A673 (cell line): ENCODE data around the gene SEC14L5. TPM values are rescaled to one million over a fixed set of nuclear protein-coding genes. Genes with fewer than 3 reads are reported as not detected.

ENCODE experiments used
- BruUV-seq: library from RNA; stranded (reverse); fragments of 400-500 nt; replicated peaks from 2 replicates; lab custom pipeline; 2021; lab: Mats Ljungman, UMichigan
- CTCF ChIA-PET: fragments of 300-600 bp; sonication (Branson Sonifier 250); formaldehyde crosslinking; loops from one replicate; lab custom pipeline; 2022; ENCODE audit warnings: antibody characterized with exemption; lab: Charles Lee
- POLR2A ChIA-PET: fragments of 300-600 bp; sonication (Branson Sonifier 250); formaldehyde crosslinking; loops from one replicate; lab custom pipeline; 2022; ENCODE audit warnings: antibody characterized with exemption; ENCODE audit not compliant: low non-redundant PET; lab: Charles Lee
- DNase-seq: peaks from one replicate; pipeline ENCODE4 v3.0.0-alpha.2; 2015; ENCODE audit warnings: low spot score
- H3K27ac ChIP-seq: fragments of 200-600 bp; sonication (generic); 2 replicates; pipeline ENCODE4 v1.5.1; 2016; ENCODE audit warnings: mixed run types, low read depth, mild to moderate bottlenecking, mixed read lengths, antibody characterized with exemption, low read length; ENCODE audit not compliant: poor library complexity, severe bottlenecking
- H3K27me3 ChIP-seq: fragments of 200-600 bp; sonication (generic); replicated peaks from 2 replicates; pipeline ENCODE4 v1.6.1; 2017; ENCODE audit warnings: mixed run types, low read depth, mild to moderate bottlenecking, mixed read lengths, antibody characterized with exemption, low read length; ENCODE audit not compliant: insufficient read depth, poor library complexity
- H3K36me3 ChIP-seq: fragments of 200-600 bp; sonication (generic); 2 replicates; pipeline ENCODE4 v1.6.1; 2016; ENCODE audit warnings: mixed run types, mild to moderate bottlenecking, mixed read lengths, antibody characterized with exemption, low read length; ENCODE audit not compliant: insufficient read depth, poor library complexity, severe bottlenecking
- H3K4me1 ChIP-seq: fragments of 200-600 bp; sonication (generic); 2 replicates; pipeline ENCODE4 v1.6.1; 2017; ENCODE audit warnings: mixed run types, mild to moderate bottlenecking, mixed read lengths, antibody characterized with exemption, low read length; ENCODE audit not compliant: insufficient read depth, poor library complexity, severe bottlenecking
- H3K4me3 ChIP-seq: fragments of 200-600 bp; sonication (generic); 2 replicates; pipeline ENCODE4 v1.5.1; 2016; ENCODE audit warnings: low read depth, mixed run types, mild to moderate bottlenecking, mixed read lengths, low read length; ENCODE audit not compliant: poor library complexity, severe bottlenecking
- H3K9me3 ChIP-seq: fragments of 200-600 bp; sonication (generic); 2 replicates; pipeline ENCODE4 v1.6.1; 2016; ENCODE audit warnings: mixed run types, low read depth, mild to moderate bottlenecking, mixed read lengths, antibody characterized with exemption, low read length; ENCODE audit not compliant: poor library complexity, severe bottlenecking
- EZH2 ChIP-seq: fragments of 200-600 bp; sonication (generic); IDR thresholded peaks from 2 replicates; pipeline ENCODE4 v1.6.1; 2017; ENCODE audit warnings: borderline replicate concordance, low read depth, mild to moderate bottlenecking, mixed read lengths, antibody characterized with exemption, low read length; ENCODE audit not compliant: poor library complexity, severe bottlenecking
- intact Hi-C: fragments of 100-400 bp; cut with micrococcal nuclease; formaldehyde crosslinking; loops from one replicate; pipeline ENCODE4 v1.10.0; 2022; ENCODE audit not compliant: unreplicated experiment
- total RNA-seq: library from RNA; stranded (reverse); gene quantifications from 2 replicates; pipeline ENCODE4 v1.2.3, GENCODE V29; 2021
- TF ChIP-seq, protein P1 (sequence below): fragments of 300-800, 200-600 bp; sonication (generic); conservative IDR thresholded peaks from 2 replicates; pipeline ENCODE4 v1.5.1; 2017; ENCODE audit warnings: low read depth, mild to moderate bottlenecking, antibody characterized with exemption, low read length, moderate library complexity, mixed read lengths

SEC14L5 gene
- total RNA-seq, 1 experiment from 2014 or later, result 0.04 TPM

DNA sequence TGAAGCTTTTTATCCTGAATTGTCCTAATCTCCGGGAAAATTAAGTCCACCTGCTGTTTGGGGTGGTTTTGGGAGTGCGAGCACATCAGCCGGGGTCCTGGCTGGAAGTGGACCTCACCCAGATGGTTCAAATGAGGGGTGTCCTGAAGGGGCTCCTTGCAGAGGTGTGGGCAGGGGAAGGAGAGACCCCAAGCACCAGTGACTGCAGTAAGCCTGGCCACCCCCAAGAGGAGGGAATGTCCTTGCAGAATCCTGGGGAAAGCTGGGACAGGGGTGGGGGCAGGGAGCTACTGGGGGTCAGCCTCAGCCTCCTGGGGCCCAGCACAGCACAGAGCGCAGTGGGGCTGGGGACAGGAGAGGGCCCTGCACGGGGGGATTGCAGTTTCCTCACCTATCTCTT lies 46.2 kb downstream of the SEC14L5 start:
- Histone ChIP-seq H3K9me3 (no peaks in the 10 kb centered on the region), H3K27me3 (peaks cover 9% of the 10 kb centered on the region), H3K27ac (no peak overlapping the region), H3K4me1 (no peaks in the 10 kb centered on the region), H3K4me3 (no peak overlapping the region), H3K36me3 (no peaks in the 10 kb centered on the region)
- no peak for TF ChIP-seq EZH2
- CTCF ChIA-PET, result no interaction called here
- no TSS peak for BruUV-seq
- intact Hi-C loops, result no loop called here
- POLR2A ChIA-PET, result no interaction called here
- DNase-seq, result no peak

DNA sequence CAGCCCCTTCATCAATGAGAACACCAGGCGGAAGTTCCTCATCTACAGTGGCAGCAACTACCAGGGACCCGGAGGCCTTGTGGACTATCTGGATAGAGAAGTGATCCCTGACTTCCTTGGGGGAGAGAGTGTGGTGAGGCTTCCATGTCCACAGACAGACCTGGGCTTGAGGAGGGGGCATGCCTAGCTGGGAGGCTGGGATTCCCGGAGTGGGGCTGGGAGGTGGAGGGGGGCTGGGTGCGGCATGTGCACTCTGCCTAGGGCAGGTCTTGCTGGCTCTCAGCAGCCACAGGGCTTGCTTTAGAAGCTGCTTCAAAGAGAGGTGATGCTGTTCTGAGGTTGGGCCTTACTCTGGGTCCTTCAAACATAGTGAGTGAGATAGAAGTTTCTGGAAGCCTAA lies 47.8 kb downstream of the SEC14L5 start:
- no peaks in the 10 kb centered on the region for H3K4me1 ChIP-seq
- ChIA-PET POLR2A (no interaction called here), CTCF (no interaction called here)
- intact Hi-C loops, result no loop called here
- DNase-seq, result no peak
- no TSS peak for BruUV-seq
- TF ChIP-seq EZH2, result no peak
- TF ChIP-seq, protein P1, sequence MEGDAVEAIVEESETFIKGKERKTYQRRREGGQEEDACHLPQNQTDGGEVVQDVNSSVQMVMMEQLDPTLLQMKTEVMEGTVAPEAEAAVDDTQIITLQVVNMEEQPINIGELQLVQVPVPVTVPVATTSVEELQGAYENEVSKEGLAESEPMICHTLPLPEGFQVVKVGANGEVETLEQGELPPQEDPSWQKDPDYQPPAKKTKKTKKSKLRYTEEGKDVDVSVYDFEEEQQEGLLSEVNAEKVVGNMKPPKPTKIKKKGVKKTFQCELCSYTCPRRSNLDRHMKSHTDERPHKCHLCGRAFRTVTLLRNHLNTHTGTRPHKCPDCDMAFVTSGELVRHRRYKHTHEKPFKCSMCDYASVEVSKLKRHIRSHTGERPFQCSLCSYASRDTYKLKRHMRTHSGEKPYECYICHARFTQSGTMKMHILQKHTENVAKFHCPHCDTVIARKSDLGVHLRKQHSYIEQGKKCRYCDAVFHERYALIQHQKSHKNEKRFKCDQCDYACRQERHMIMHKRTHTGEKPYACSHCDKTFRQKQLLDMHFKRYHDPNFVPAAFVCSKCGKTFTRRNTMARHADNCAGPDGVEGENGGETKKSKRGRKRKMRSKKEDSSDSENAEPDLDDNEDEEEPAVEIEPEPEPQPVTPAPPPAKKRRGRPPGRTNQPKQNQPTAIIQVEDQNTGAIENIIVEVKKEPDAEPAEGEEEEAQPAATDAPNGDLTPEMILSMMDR, result no peak
- no peaks in the 10 kb centered on the region for H3K36me3 ChIP-seq
- H3K27me3 ChIP-seq, result peaks cover 22% of the 10 kb centered on the region
- no peaks in the 10 kb centered on the region for H3K9me3 ChIP-seq
- H3K27ac ChIP-seq, result no peak overlapping the region
- no peak overlapping the region for H3K4me3 ChIP-seq

DNA sequence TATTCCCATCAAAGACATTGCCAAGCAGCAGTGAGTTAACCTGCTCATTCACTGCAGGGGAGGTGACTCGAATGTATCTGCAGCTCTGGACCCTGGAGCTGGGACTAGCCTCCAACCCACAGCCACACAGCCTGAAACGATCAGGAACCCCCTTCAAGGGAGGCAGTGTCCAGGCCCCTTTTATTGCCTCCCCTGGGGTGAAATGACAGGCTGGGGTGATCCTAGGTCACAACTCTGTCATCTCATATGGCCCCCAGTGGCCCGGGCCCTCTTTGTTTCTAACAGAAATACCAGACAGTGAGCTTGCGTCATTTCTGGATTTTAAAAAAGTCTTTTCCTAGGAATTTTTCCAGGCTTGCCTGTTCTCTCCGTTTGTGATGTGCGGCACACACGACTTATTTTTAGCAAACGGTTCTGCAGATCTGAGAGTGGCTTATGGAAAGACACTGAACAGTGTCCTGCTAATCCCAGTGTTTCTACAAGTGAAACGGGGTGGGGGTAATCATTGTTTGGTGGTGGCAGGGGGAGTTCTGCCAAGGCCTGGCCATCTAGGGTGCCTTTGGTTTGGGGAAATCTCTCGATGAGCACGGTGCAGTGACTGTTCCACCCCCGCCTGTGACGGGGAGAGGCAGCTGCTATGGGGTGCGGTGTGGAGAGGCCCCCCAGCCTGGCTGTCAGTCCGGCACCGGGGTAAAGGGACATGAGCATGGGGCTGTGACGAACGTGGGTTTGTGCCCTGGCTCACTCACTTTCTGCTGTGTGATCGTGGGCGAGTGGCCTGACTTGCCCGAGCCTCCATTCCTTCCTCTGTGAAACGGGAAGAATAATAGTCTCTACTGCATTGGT lies 48.4 kb downstream of the SEC14L5 start:
- TF ChIP-seq, protein P1, result no peak
- no peak for TF ChIP-seq EZH2
- intact Hi-C loops, result no loop called here
- BruUV-seq, result no TSS peak
- H3K27me3 ChIP-seq, result peaks cover 29% of the 10 kb centered on the region
- DNase-seq, result no peak
- CTCF ChIA-PET, result no interaction called here
- H3K4me3 ChIP-seq, result no peak overlapping the region
- H3K4me1 ChIP-seq, result no peaks in the 10 kb centered on the region
- no peaks in the 10 kb centered on the region for H3K36me3 ChIP-seq
- H3K9me3 ChIP-seq, result no peaks in the 10 kb centered on the region
- POLR2A ChIA-PET, result no interaction called here
- H3K27ac ChIP-seq, result no peak overlapping the region
